HL-60 (cell line): ENCODE data around the gene AKR1C1.
"Not testable (repeated sequence)": the region's sequence is repeated elsewhere in the genome, so short reads cannot be mapped to it uniquely, and the experiment has no call there.

Experiments
- GABPA ChIP-seq: IDR thresholded peaks from 2 replicates; pipeline ENCODE4 v1.6.1; 2012; ENCODE audit warnings: low read depth
- POLR2AphosphoS5 ChIP-seq: IDR thresholded peaks from 2 replicates; pipeline ENCODE4 v1.6.1; 2012; ENCODE audit warnings: low read depth
- SPI1 ChIP-seq: IDR thresholded peaks from 2 replicates; pipeline ENCODE4 v1.6.1; 2012; ENCODE audit warnings: low read depth, mild to moderate bottlenecking, borderline replicate concordance
- TF ChIP-seq, protein P1 (sequence below): IDR thresholded peaks from 2 replicates; pipeline ENCODE4 v1.6.1; 2012; ENCODE audit warnings: low read depth; ENCODE audit not compliant: insufficient replicate concordance
- TF ChIP-seq, protein P2 (sequence below): IDR thresholded peaks from one replicate; pipeline ENCODE4 v1.5.1; 2011; ENCODE audit warnings: low read length, control low read depth, inconsistent platforms; ENCODE audit not compliant: insufficient read depth

DNA sequence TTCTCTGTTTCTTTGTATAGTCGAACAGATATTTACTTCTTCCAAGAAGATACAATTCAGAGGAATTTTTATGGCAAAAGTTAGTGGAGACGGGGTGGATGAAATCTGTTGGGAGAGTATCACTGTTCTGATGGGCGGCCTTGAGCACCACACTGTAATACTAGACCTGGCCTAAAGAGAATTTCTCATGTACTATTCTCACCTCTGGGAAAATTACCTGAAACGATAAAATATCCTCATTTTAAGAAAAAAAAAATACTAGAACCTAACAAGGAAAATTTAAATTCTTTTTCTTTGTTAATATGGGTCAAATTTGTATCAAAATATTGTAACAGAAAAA, 570 bp downstream of the AKR1C1 start:
- TF ChIP-seq, protein P1, sequence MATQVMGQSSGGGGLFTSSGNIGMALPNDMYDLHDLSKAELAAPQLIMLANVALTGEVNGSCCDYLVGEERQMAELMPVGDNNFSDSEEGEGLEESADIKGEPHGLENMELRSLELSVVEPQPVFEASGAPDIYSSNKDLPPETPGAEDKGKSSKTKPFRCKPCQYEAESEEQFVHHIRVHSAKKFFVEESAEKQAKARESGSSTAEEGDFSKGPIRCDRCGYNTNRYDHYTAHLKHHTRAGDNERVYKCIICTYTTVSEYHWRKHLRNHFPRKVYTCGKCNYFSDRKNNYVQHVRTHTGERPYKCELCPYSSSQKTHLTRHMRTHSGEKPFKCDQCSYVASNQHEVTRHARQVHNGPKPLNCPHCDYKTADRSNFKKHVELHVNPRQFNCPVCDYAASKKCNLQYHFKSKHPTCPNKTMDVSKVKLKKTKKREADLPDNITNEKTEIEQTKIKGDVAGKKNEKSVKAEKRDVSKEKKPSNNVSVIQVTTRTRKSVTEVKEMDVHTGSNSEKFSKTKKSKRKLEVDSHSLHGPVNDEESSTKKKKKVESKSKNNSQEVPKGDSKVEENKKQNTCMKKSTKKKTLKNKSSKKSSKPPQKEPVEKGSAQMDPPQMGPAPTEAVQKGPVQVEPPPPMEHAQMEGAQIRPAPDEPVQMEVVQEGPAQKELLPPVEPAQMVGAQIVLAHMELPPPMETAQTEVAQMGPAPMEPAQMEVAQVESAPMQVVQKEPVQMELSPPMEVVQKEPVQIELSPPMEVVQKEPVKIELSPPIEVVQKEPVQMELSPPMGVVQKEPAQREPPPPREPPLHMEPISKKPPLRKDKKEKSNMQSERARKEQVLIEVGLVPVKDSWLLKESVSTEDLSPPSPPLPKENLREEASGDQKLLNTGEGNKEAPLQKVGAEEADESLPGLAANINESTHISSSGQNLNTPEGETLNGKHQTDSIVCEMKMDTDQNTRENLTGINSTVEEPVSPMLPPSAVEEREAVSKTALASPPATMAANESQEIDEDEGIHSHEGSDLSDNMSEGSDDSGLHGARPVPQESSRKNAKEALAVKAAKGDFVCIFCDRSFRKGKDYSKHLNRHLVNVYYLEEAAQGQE, result not testable (repeated sequence)
- TF ChIP-seq, protein P2, sequence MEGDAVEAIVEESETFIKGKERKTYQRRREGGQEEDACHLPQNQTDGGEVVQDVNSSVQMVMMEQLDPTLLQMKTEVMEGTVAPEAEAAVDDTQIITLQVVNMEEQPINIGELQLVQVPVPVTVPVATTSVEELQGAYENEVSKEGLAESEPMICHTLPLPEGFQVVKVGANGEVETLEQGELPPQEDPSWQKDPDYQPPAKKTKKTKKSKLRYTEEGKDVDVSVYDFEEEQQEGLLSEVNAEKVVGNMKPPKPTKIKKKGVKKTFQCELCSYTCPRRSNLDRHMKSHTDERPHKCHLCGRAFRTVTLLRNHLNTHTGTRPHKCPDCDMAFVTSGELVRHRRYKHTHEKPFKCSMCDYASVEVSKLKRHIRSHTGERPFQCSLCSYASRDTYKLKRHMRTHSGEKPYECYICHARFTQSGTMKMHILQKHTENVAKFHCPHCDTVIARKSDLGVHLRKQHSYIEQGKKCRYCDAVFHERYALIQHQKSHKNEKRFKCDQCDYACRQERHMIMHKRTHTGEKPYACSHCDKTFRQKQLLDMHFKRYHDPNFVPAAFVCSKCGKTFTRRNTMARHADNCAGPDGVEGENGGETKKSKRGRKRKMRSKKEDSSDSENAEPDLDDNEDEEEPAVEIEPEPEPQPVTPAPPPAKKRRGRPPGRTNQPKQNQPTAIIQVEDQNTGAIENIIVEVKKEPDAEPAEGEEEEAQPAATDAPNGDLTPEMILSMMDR, result not testable (repeated sequence)
- not testable (repeated sequence) for TF ChIP-seq POLR2AphosphoS5, GABPA, SPI1
